ENCODE measurements around the gene GUSB. TPM values are rescaled to one million over a fixed set of nuclear protein-coding genes. Genes with fewer than 3 reads are reported as not detected.
"Not testable (repeated sequence)": the region's sequence is repeated elsewhere in the genome, so short reads cannot be mapped to it uniquely, and the experiment has no call there.

GUSB gene
- polyA plus RNA-seq (2012; ENCODE audit: low read depth, missing spikeins), result 37.0 TPM

GRCh38 chr7:65981965-65982792, at the start of gene GUSB:
Gene GUSB, minus strand, starts transcription at chr7:65982213. Its CDS starts 30 bp downstream, at chr7:65982183.
- FAIRE-seq (peak; percentile 95), DNase-seq (ENCODE audit: insufficient read length, low spot score) (peak; percentile 90)
- no peak for TF ChIP-seq SPI1 (IDR thresholded peaks at IDR 0.05; ENCODE audit: low read depth, low read length)
- TF ChIP-seq TAF1 (IDR thresholded peaks at IDR 0.05; ENCODE audit: low read depth, low read length), result peak; percentile 51; the same call in 1 of the 2 replicates
- TF ChIP-seq PAX5 (IDR thresholded peaks at IDR 0.05; ENCODE audit: insufficient read depth, low read length, severe bottlenecking), result no peak
- peak; percentile 49; the same call in 1 of the 2 replicates for TF ChIP-seq POLR2A (IDR thresholded peaks at IDR 0.05; ENCODE audit: low read depth, low read length)
- 0 out of 2 replicates have a peak, but pooled peaks have one; percentile 30 for TF ChIP-seq POU2F2 (IDR thresholded peaks at IDR 0.05; ENCODE audit: low read depth, low read length)
- TF ChIP-seq POLR2AphosphoS5 (IDR thresholded peaks at IDR 0.05; ENCODE audit: low read depth, low read length), result peak; percentile 70

- not testable (repeated sequence) for DNase-seq (ENCODE audit: insufficient read length, low spot score); FAIRE-seq
Measured at GRCh38 chr7:66028342-66028741, 46.3 kb upstream of the GUSB start.

GRCh38 chr7:66016131-66016461, 34.1 kb upstream of the GUSB start:
- FAIRE-seq (no peak), DNase-seq (ENCODE audit: insufficient read length, low spot score) (no peak)
- TF ChIP-seq POLR2AphosphoS5 (IDR thresholded peaks at IDR 0.05; ENCODE audit: low read depth, low read length), result no peak
- no peak for TF ChIP-seq POLR2A (IDR thresholded peaks at IDR 0.05; ENCODE audit: low read depth, low read length)
- TF ChIP-seq TAF1 (IDR thresholded peaks at IDR 0.05; ENCODE audit: low read depth, low read length), result no peak
- no peak for TF ChIP-seq PAX5 (IDR thresholded peaks at IDR 0.05; ENCODE audit: insufficient read depth, low read length, severe bottlenecking)
- TF ChIP-seq POU2F2 (IDR thresholded peaks at IDR 0.05; ENCODE audit: low read depth, low read length), result no peak
- no peak for TF ChIP-seq SPI1 (IDR thresholded peaks at IDR 0.05; ENCODE audit: low read depth, low read length)

- DNase-seq (ENCODE audit: insufficient read length, low spot score), result no peak
- no peak for FAIRE-seq
- TF ChIP-seq SPI1 (IDR thresholded peaks at IDR 0.05; ENCODE audit: low read depth, low read length) (no peak), POLR2A (IDR thresholded peaks at IDR 0.05; ENCODE audit: low read depth, low read length) (no peak), POU2F2 (IDR thresholded peaks at IDR 0.05; ENCODE audit: low read depth, low read length) (no peak), POLR2AphosphoS5 (IDR thresholded peaks at IDR 0.05; ENCODE audit: low read depth, low read length) (no peak), TAF1 (IDR thresholded peaks at IDR 0.05; ENCODE audit: low read depth, low read length) (no peak), PAX5 (IDR thresholded peaks at IDR 0.05; ENCODE audit: insufficient read depth, low read length, severe bottlenecking) (no peak)
Measured at GRCh38 chr7:66015440-66016130, 33.6 kb upstream of the GUSB start.

- DNase-seq (ENCODE audit: insufficient read length, low spot score), result no peak
- TF ChIP-seq POLR2AphosphoS5 (IDR thresholded peaks at IDR 0.05; ENCODE audit: low read depth, low read length) (no peak), PAX5 (IDR thresholded peaks at IDR 0.05; ENCODE audit: insufficient read depth, low read length, severe bottlenecking) (no peak), SPI1 (IDR thresholded peaks at IDR 0.05; ENCODE audit: low read depth, low read length) (no peak), POU2F2 (IDR thresholded peaks at IDR 0.05; ENCODE audit: low read depth, low read length) (no peak), TAF1 (IDR thresholded peaks at IDR 0.05; ENCODE audit: low read depth, low read length) (no peak), POLR2A (IDR thresholded peaks at IDR 0.05; ENCODE audit: low read depth, low read length) (no peak)
- no peak for FAIRE-seq
Measured at GRCh38 chr7:66013938-66014337, 31.9 kb upstream of the GUSB start.

GRCh38 chr7:66007232-66007631, 25.2 kb upstream of the GUSB start:
- TF ChIP-seq POLR2AphosphoS5 (IDR thresholded peaks at IDR 0.05; ENCODE audit: low read depth, low read length), result no peak
- no peak for TF ChIP-seq SPI1 (IDR thresholded peaks at IDR 0.05; ENCODE audit: low read depth, low read length)
- TF ChIP-seq TAF1 (IDR thresholded peaks at IDR 0.05; ENCODE audit: low read depth, low read length), result no peak
- no peak for TF ChIP-seq PAX5 (IDR thresholded peaks at IDR 0.05; ENCODE audit: insufficient read depth, low read length, severe bottlenecking)
- TF ChIP-seq POLR2A (IDR thresholded peaks at IDR 0.05; ENCODE audit: low read depth, low read length), result no peak
- no peak for TF ChIP-seq POU2F2 (IDR thresholded peaks at IDR 0.05; ENCODE audit: low read depth, low read length)
- FAIRE-seq, result no peak
- no peak for DNase-seq (ENCODE audit: insufficient read length, low spot score)

- not testable (repeated sequence) for DNase-seq (ENCODE audit: insufficient read length, low spot score)
Measured at GRCh38 chr7:66005115-66005671, 23.2 kb upstream of the GUSB start.

GRCh38 chr7:66000823-66001417, 18.9 kb upstream of the GUSB start:
- not testable (repeated sequence) for FAIRE-seq; DNase-seq (ENCODE audit: insufficient read length, low spot score)

More at GRCh38 chr7:66005115-66005671, 23.2 kb upstream of the GUSB start:
- FAIRE-seq, result not testable (repeated sequence)

GRCh38 chr7:65994984-65995383, 13.0 kb upstream of the GUSB start:
- DNase-seq (ENCODE audit: insufficient read length, low spot score); FAIRE-seq: not testable (repeated sequence)

- TF ChIP-seq POU2F2 (IDR thresholded peaks at IDR 0.05; ENCODE audit: low read depth, low read length) (no peak), POLR2AphosphoS5 (IDR thresholded peaks at IDR 0.05; ENCODE audit: low read depth, low read length) (no peak), TAF1 (IDR thresholded peaks at IDR 0.05; ENCODE audit: low read depth, low read length) (no peak), SPI1 (IDR thresholded peaks at IDR 0.05; ENCODE audit: low read depth, low read length) (no peak), POLR2A (IDR thresholded peaks at IDR 0.05; ENCODE audit: low read depth, low read length) (no peak), PAX5 (IDR thresholded peaks at IDR 0.05; ENCODE audit: insufficient read depth, low read length, severe bottlenecking) (no peak)
- DNase-seq (ENCODE audit: insufficient read length, low spot score) (no peak), FAIRE-seq (no peak)
Measured at GRCh38 chr7:65992526-65992925, 10.5 kb upstream of the GUSB start.

GRCh38 chr7:65991829-65992228, 9.8 kb upstream of the GUSB start:
- not testable (repeated sequence) for FAIRE-seq; DNase-seq (ENCODE audit: insufficient read length, low spot score)
